Transverse colon (tissue), 4 donors: Measurements from ENCODE around the gene GNA12. TPM values are rescaled to one million over a fixed set of nuclear protein-coding genes. Genes with fewer than 3 reads are reported as not detected.
A peak's percentile ranks its signal among the peaks of the same experiment; 100 is the strongest.

Source experiments
- DNase-seq: peaks from one replicate; pipeline ENCODE4 v3.0.0-alpha.2; 2019
- H3K27ac ChIP-seq, 4 donors: fragments of 200-600 bp; sonication (generic); 2 replicates each; pipeline ENCODE4 v1.5.1; 2016 to 2018; ENCODE audit warnings: inconsistent platforms in 4 of 4
- H3K27me3 ChIP-seq: fragments of 200-600 bp; sonication (generic); 2 replicates; pipeline ENCODE4 v1.5.1; 2017; ENCODE audit warnings: inconsistent platforms
- H3K36me3 ChIP-seq, 4 donors: fragments of 200-600 bp; sonication (generic); 2 replicates each; pipeline ENCODE4 v1.5.1; 2017 to 2019; ENCODE audit warnings: inconsistent platforms in 4 of 4
- H3K4me1 ChIP-seq, 4 donors: fragments of 200-600 bp; sonication (generic); 2 replicates each; pipeline ENCODE4 v1.5.1; 2017 to 2020; ENCODE audit warnings: inconsistent platforms in 4 of 4
- H3K4me3 ChIP-seq, 4 donors: fragments of 200-600 bp; sonication (generic); 1 replicate in 1 of 4; 2 replicates in 3 of 4; pipeline versions ENCODE4 v1.5.1 to v1.6.1; 2017 to 2019; ENCODE audit warnings: inconsistent platforms in 4 of 4
- H3K9me3 ChIP-seq, 2 donors: fragments of 200-600 bp; sonication (generic); 2 replicates each; pipeline ENCODE4 v1.5.1; 2017 to 2019; ENCODE audit warnings: inconsistent platforms in 2 of 2
- EP300 ChIP-seq: sonication (generic); formaldehyde crosslinking; IDR thresholded peaks from one replicate; pipeline ENCODE4 v1.6.1; 2017; ENCODE audit warnings: antibody characterized with exemption, low read depth
- POLR2A ChIP-seq: fragments of 450-650 bp; IDR thresholded peaks from one replicate; pipeline ENCODE4 v1.6.1; 2016; ENCODE audit warnings: antibody characterized with exemption, mild to moderate bottlenecking, moderate library complexity
- POLR2AphosphoS5 ChIP-seq, 3 donors: sonication (generic); formaldehyde crosslinking; IDR thresholded peaks; one replicate each; pipeline ENCODE4 v1.6.1; 2016; ENCODE audit warnings: antibody characterized with exemption in 3 of 3
- WGBS, 2 donors: methylation state at CpG; one replicate each; pipeline ENCODE4 v1.1.5; 2018; ENCODE audit warnings: low coverage in 1 of 2; 5-methylcytosine and 5-hydroxymethylcytosine counted together
- in situ Hi-C, 4 donors: fragments of 200-750 bp; cut with MboI; loops; one replicate each; pipeline versions ENCODE4 v1.15.0 to v1.15.1; 2017; ENCODE audit warnings: low sequenced_read_pairs in 3 of 4, low pct_ligation_motif_present in 1 of 4, low pct_unique_long_range_greater_than_20kb in 1 of 4
- intact Hi-C: fragments of 100-400 bp; cut with DNase I; formaldehyde crosslinking; loops from one replicate; pipeline ENCODE4 v1.15.1; 2023; ENCODE audit warnings: low total_unique reads
- total RNA-seq, 4 donors: library from RNA; depleted of rRNA; stranded (reverse); fragments of >200 nt; gene quantifications; one replicate each; pipeline ENCODE4 v1.1.0, GENCODE V29; 2016
- TF ChIP-seq, protein P1 (sequence below), 5 experiments: fragments of 200-600 bp in 3 of 5; fragments of 450-650 bp in 2 of 5; sonication (generic) in 3 of 5; IDR thresholded peaks; 1 replicate in 2 of 5; 2 replicates in 3 of 5; pipeline ENCODE4 v1.5.1; 2016 to 2017; ENCODE audit warnings: antibody characterized with exemption in 5 of 5, inconsistent platforms in 3 of 5, mild to moderate bottlenecking in 2 of 5, moderate library complexity in 1 of 5

GNA12 gene
- total RNA-seq, 4 donors from 2014 or later: 18.9 to 39.6 (median 22.2) TPM

DNA sequence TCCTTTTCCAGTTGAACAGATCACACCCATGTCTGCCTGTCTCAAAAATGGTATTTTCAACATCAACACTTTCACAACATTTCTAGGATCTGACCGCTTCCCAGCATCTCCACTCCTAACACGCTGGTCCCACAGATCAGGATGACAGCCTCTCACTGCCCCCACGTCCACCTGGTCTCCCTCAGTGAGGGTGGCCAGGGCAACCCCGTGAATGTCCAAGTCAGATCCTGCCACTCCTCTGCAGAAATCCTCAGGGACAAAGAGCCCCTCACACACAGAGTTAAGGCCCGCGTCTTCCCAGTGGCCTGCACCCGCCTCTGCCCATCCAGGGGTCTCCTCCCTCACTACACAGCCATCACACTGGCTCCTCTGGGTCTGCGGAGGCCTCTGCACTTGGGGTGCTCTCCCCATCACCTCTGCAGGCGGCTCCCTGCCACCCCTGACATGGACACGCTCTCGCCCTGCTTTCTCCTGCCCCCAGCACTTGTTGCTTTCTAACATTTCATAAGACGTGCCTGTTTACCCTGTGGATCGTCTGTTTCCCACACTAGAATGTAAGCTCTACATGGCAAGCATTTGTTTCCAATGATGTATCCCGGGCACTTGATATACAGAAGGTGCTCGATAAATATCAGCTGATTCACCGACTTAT lies 20.0 kb downstream of the GNA12 start:
- intact Hi-C loops (no loop called here), in situ Hi-C loops (no loop called here)
- TF ChIP-seq, protein P1, sequence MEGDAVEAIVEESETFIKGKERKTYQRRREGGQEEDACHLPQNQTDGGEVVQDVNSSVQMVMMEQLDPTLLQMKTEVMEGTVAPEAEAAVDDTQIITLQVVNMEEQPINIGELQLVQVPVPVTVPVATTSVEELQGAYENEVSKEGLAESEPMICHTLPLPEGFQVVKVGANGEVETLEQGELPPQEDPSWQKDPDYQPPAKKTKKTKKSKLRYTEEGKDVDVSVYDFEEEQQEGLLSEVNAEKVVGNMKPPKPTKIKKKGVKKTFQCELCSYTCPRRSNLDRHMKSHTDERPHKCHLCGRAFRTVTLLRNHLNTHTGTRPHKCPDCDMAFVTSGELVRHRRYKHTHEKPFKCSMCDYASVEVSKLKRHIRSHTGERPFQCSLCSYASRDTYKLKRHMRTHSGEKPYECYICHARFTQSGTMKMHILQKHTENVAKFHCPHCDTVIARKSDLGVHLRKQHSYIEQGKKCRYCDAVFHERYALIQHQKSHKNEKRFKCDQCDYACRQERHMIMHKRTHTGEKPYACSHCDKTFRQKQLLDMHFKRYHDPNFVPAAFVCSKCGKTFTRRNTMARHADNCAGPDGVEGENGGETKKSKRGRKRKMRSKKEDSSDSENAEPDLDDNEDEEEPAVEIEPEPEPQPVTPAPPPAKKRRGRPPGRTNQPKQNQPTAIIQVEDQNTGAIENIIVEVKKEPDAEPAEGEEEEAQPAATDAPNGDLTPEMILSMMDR (IDR thresholded peaks at IDR 0.05): no peak
- no peak for TF ChIP-seq EP300
- TF ChIP-seq POLR2A: no peak
- no peak for TF ChIP-seq POLR2AphosphoS5 (IDR thresholded peaks at IDR 0.05)
- Histone ChIP-seq H3K27ac (peak overlapping the region in 1 of 4 donors; percentile 7), H3K4me1 (peaks cover 14 to 45% (median 30%) of the 10 kb centered on the region in 4 donors), H3K9me3 (no peaks in the 10 kb centered on the region), H3K4me3 (no peak overlapping the region), H3K27me3 (no peaks in the 10 kb centered on the region), H3K36me3 (no peaks in the 10 kb centered on the region)
- 83 to 100% methylated on average over 1 to 15 of the region's 16 CpGs for WGBS, 2 donors
- DNase-seq: no peak

DNA sequence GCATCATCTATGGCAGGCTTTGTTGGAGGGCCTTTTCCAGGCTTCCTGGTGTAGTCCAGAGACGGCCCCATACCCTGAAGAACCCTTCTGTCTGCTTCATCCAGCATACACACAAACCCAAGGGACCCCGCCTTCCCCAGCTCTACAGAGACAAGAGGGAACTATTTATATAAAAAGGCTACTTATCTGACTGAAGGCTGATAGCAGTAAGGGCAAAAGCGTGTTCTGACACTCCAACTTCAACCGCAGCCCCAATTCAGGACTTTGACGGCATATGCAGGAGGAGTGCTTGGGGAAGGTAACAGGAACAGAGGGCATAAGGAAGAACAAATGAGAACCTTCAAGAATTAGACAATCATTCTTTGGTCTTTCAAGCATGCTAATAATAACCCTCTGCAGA lies 21.0 kb downstream of the GNA12 start:
- no peak for DNase-seq
- Histone ChIP-seq H3K4me3 (no peak overlapping the region), H3K27ac (no peak overlapping the region), H3K27me3 (no peaks in the 10 kb centered on the region), H3K36me3 (no peaks in the 10 kb centered on the region), H3K4me1 (peaks cover 14 to 50% (median 30%) of the 10 kb centered on the region in 4 donors), H3K9me3 (no peaks in the 10 kb centered on the region)
- 58 to 91% methylated on average over 3 to 5 of the region's 5 CpGs for WGBS, 2 donors
- intact Hi-C loops: no loop called here
- in situ Hi-C loops: no loop called here
- TF ChIP-seq EP300: no peak
- TF ChIP-seq POLR2AphosphoS5 (IDR thresholded peaks at IDR 0.05): no peak
- TF ChIP-seq, protein P1 (IDR thresholded peaks at IDR 0.05): no peak
- no peak for TF ChIP-seq POLR2A

DNA sequence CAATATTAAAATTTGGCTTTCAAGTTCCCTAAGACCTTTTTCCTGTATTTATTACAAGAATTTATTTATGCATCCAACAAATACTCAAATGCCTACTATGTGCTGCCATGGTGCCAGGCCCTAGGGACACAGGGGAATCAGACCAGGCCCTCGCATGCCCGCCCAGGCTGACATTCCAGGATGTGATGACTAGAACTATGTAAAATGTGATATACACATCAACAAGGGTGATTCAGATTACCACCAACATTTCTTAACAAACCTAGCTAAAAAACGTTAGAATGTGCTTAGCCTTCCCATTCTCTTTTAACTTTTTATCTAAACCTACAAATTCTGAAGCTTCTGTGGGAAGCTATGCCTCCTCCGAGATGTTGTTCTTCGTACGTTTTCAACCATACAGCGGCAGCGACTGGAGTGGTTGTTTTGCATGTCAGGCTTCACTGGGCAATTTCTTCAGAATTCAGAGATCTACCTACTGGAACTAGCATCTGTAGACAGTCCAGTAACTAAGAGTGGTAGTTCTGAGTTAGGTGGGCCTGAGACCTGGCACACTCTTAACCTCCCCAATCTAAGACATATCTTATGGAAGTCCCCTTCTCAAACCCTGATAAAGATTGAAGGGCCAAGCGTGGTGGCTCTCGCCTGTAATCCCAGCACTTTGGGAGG lies 22.1 kb downstream of the GNA12 start:
- 85% methylated on average over 8 to 10 of the region's 10 CpGs for WGBS, 2 donors
- TF ChIP-seq, protein P1 (IDR thresholded peaks at IDR 0.05): no peak
- TF ChIP-seq POLR2AphosphoS5 (IDR thresholded peaks at IDR 0.05) (no peak), EP300 (no peak), POLR2A (no peak)
- DNase-seq: no peak
- Histone ChIP-seq H3K4me1 (peaks cover 14 to 52% (median 30%) of the 10 kb centered on the region in 4 donors), H3K27ac (peak overlapping the region in 3 of 4 donors; percentile 31 to 62 (median 54)), H3K4me3 (no peak overlapping the region), H3K27me3 (no peaks in the 10 kb centered on the region), H3K9me3 (no peaks in the 10 kb centered on the region), H3K36me3 (no peaks in the 10 kb centered on the region)
- intact Hi-C loops (no loop called here), in situ Hi-C loops (no loop called here)

DNA sequence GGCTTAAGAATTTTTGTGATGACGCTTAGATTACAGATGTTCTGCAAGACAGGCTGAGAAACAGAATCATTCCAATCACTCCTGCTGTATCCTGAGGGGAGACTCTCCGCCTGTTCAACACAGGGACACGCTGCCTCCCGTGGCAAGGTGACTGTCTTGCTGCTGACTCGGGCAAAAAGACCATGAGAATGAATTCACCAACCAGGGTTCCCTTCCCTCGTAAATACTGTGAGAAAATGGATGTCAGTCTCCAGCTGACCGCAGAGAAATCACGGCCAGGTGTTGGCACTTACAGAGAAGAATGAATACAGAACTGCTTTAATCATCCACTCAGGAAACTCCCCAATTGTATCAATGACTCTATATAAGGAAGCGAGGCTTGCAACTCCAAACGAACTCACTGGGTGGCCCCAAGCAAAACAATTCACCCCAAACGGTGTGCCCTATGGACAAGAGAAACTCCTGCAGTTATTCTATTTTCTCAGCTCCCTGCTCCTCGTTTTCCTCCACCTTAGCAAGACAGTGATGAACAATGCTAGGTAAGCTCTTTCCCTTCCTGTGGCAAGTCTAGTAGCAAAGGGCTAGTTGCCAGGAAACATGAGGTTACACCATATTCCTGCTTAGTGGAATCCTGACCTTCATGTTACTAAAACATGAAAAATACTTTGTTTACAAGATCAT lies 22.8 kb downstream of the GNA12 start:
- no peaks in the 10 kb centered on the region for H3K36me3 ChIP-seq
- no peak for DNase-seq
- TF ChIP-seq, protein P1 (IDR thresholded peaks at IDR 0.05): no peak
- TF ChIP-seq EP300: no peak
- in situ Hi-C loops (no loop called here), intact Hi-C loops (no loop called here)
- peak overlapping the region; percentile 11 to 62 (median 58) for H3K27ac ChIP-seq
- no peaks in the 10 kb centered on the region for H3K9me3 ChIP-seq
- no peaks in the 10 kb centered on the region for H3K27me3 ChIP-seq
- H3K4me3 ChIP-seq: no peak overlapping the region
- peaks cover 14 to 52% (median 30%) of the 10 kb centered on the region in 4 donors for H3K4me1 ChIP-seq
- 29 to 54% methylated on average over 7 to 12 of the region's 12 CpGs for WGBS, 2 donors
